ENCODE data around the gene MEIS2.
A peak's percentile ranks its signal among the peaks of the same experiment; 100 is the strongest.

Gene MEIS2

DNA sequence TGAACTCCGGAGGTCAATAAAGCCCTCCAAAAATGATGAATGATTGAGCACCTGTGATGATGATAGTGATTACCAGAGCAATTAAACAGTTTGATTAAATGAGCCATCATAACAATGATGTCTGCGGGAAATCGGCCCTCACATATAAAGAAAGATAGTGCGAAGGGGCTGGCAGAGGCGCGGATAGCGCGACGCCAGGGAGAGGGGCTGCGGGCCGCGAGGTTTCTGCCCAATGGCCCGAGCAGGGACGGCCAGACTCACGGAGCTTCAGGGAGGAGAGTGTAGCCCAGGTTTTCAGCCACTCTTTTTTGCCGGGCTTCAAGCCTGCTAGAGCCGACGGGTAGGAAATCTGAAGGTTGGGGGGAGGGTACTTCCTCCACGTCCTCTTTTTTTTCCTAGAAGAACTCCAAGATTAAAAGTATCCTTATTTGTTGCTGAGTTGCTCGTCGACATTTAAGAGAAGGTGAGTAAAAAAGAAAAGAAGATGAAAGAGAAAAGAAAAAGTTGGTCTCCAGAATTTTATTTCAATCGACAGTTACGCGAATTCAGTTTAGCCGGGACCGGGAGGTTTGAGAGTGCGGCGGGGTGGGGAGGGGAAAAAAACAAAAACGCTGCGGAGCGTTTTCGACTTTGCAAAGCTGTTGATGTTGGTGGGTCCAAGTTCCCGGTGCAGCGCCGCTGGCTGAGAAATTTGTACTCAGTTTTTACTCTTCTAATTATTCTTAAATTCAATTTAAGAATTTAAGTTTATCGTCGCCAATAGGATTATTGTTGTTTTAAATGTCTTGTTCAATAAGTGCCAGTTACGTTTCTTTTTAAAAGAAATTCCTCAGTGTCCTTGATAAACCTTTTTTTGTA lies 2.2 kb upstream of the MEIS2 start:
- Histone ChIP-seq H3K36me3 (ENCODE audit: insufficient read depth) (no peaks in the 10 kb centered on the region), H3K9ac (no peak overlapping the region), H3K4me3 (IDR thresholded peaks at IDR 0.05; ENCODE audit: insufficient read depth, low read depth, low read length) (no peak overlapping the region), H3K79me2 (ENCODE audit: insufficient read depth, low read depth) (no peaks in the 10 kb centered on the region), H2AFZ (ENCODE audit: low read depth) (peak overlapping the region; percentile 60), H3K27ac (no peak overlapping the region), H4K20me1 (ENCODE audit: insufficient read depth) (no peaks in the 10 kb centered on the region), H3K4me1 (ENCODE audit: low read depth, poor library complexity, severe bottlenecking) (peaks cover 5% of the 10 kb centered on the region), H3K27me3 (ENCODE audit: insufficient read depth, low read depth) (no peaks in the 10 kb centered on the region), H3K4me2 (peak overlapping the region; percentile 54; the same call in 1 of the 2 replicates)
- no peak for TF ChIP-seq CTCF (conservative IDR thresholded peaks at IDR 0.05; ENCODE audit: low read depth, low read length)

- H3K4me2 ChIP-seq = peak overlapping the region; percentile 54; the same call in 1 of the 2 replicates
- H3K27me3 ChIP-seq (ENCODE audit: insufficient read depth, low read depth) = no peaks in the 10 kb centered on the region
- no peaks in the 10 kb centered on the region for H3K79me2 ChIP-seq (ENCODE audit: insufficient read depth, low read depth)
- no peaks in the 10 kb centered on the region for H4K20me1 ChIP-seq (ENCODE audit: insufficient read depth)
- peak overlapping the region; percentile 50; the same call in 1 of the 2 replicates for H3K9ac ChIP-seq
- H3K27ac ChIP-seq = no peak overlapping the region
- no peak overlapping the region for H3K4me3 ChIP-seq (IDR thresholded peaks at IDR 0.05; ENCODE audit: insufficient read depth, low read depth, low read length)
- no peaks in the 10 kb centered on the region for H3K36me3 ChIP-seq (ENCODE audit: insufficient read depth)
- H3K4me1 ChIP-seq (ENCODE audit: low read depth, poor library complexity, severe bottlenecking) = peaks cover 5% of the 10 kb centered on the region
- no peak for TF ChIP-seq CTCF (conservative IDR thresholded peaks at IDR 0.05; ENCODE audit: low read depth, low read length)
- peak overlapping the region; percentile 77 for H2AFZ ChIP-seq (ENCODE audit: low read depth)
Measured at GRCh38 chr15:37101980-37102304, 1.6 kb upstream of the MEIS2 start.

- Histone ChIP-seq H2AFZ (ENCODE audit: low read depth) (peak overlapping the region; percentile 77), H3K4me2 (peak overlapping the region; percentile 2; the same call in 1 of the 2 replicates), H3K9ac (peak overlapping the region; percentile 50; the same call in 1 of the 2 replicates), H3K27ac (peak overlapping the region; percentile 65), H3K27me3 (ENCODE audit: insufficient read depth, low read depth) (no peaks in the 10 kb centered on the region), H4K20me1 (ENCODE audit: insufficient read depth) (no peaks in the 10 kb centered on the region), H3K4me3 (IDR thresholded peaks at IDR 0.05; ENCODE audit: insufficient read depth, low read depth, low read length) (peak overlapping the region; percentile 29), H3K36me3 (ENCODE audit: insufficient read depth) (no peaks in the 10 kb centered on the region), H3K79me2 (ENCODE audit: insufficient read depth, low read depth) (no peaks in the 10 kb centered on the region), H3K4me1 (ENCODE audit: low read depth, poor library complexity, severe bottlenecking) (peaks cover 5% of the 10 kb centered on the region)
- no peak for TF ChIP-seq CTCF (conservative IDR thresholded peaks at IDR 0.05; ENCODE audit: low read depth, low read length)
Measured at GRCh38 chr15:37100966-37101215, 542 bp upstream of the MEIS2 start.

GRCh38 chr15:37099319-37100108 lies 835 bp downstream of the MEIS2 start:
- Histone ChIP-seq H3K4me3 (IDR thresholded peaks at IDR 0.05; ENCODE audit: insufficient read depth, low read depth, low read length) (no peak overlapping the region), H3K4me2 (peak overlapping the region; percentile 72), H3K79me2 (ENCODE audit: insufficient read depth, low read depth) (no peaks in the 10 kb centered on the region), H3K36me3 (ENCODE audit: insufficient read depth) (no peaks in the 10 kb centered on the region), H4K20me1 (ENCODE audit: insufficient read depth) (no peaks in the 10 kb centered on the region), H2AFZ (ENCODE audit: low read depth) (peak overlapping the region; percentile 95), H3K4me1 (ENCODE audit: low read depth, poor library complexity, severe bottlenecking) (peaks cover 5% of the 10 kb centered on the region), H3K27me3 (ENCODE audit: insufficient read depth, low read depth) (no peaks in the 10 kb centered on the region), H3K9ac (peak overlapping the region; percentile 88), H3K27ac (peak overlapping the region; percentile 93)
- TF ChIP-seq CTCF (conservative IDR thresholded peaks at IDR 0.05; ENCODE audit: low read depth, low read length) = no peak

Data from KMS-11 (cell line).